ENCODE results near the gene EPB41L1. TPM values are rescaled to one million over a fixed set of nuclear protein-coding genes. Genes with fewer than 3 reads are reported as not detected.
A peak's percentile ranks its signal among the peaks of the same experiment; 100 is the strongest.

Gene EPB41L1
- total RNA-seq, 1 experiment from 2014 or later = 38.7 TPM

DNA sequence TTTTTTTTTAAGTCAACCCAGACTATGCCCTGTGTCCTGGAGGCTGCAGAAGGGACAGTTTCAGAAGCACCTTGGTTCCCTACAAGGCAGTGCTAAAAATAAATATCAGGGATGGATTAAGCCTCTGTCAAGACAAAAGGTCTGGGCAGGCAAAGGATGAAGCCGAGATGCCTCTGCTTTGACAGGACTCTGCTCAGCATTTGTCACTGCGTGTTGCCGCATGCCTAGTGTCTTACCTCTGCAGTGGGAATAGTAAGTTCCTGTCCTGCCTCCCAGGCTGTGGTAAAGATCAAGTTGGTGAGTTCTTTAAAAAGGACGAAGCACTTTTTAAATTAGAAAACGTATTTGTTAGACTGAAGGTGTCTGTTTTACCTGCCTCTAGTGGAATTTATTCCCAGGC, 96.9 kb downstream of the EPB41L1 start:
- H3K4me3 Mint-ChIP-seq = no peak overlapping the region
- TF ChIP-seq TEAD4 (CRISPR knock-in tag; IDR thresholded peaks at IDR 0.05) (no peak), CREB1 (CRISPR knock-in tag; IDR thresholded peaks at IDR 0.05) (no peak), NR2C2 (CRISPR knock-in tag; IDR thresholded peaks at IDR 0.05) (no peak)
- TF ChIP-seq, protein P1, sequence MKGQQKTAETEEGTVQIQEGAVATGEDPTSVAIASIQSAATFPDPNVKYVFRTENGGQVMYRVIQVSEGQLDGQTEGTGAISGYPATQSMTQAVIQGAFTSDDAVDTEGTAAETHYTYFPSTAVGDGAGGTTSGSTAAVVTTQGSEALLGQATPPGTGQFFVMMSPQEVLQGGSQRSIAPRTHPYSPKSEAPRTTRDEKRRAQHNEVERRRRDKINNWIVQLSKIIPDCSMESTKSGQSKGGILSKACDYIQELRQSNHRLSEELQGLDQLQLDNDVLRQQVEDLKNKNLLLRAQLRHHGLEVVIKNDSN (CRISPR knock-in tag; IDR thresholded peaks at IDR 0.05) = no peak
- TF ChIP-seq, protein P2, sequence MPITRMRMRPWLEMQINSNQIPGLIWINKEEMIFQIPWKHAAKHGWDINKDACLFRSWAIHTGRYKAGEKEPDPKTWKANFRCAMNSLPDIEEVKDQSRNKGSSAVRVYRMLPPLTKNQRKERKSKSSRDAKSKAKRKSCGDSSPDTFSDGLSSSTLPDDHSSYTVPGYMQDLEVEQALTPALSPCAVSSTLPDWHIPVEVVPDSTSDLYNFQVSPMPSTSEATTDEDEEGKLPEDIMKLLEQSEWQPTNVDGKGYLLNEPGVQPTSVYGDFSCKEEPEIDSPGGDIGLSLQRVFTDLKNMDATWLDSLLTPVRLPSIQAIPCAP (CRISPR knock-in tag; IDR thresholded peaks at IDR 0.05) = no peak
- no peak for ATAC-seq
- H3K4me1 Mint-ChIP-seq = peaks cover 8% of the 10 kb centered on the region
- no peaks in the 10 kb centered on the region for H3K27me3 Mint-ChIP-seq (ENCODE audit: low read depth)
- H3K27ac Mint-ChIP-seq = no peak overlapping the region
- no peak for DNase-seq (ENCODE audit: low spot score)
- ChIA-PET CTCF (interaction anchor here (2.1 kb wide), 1 partner anchor 188 kb away, joined by 8 read pairs; no protein-coding TSS in a partner anchor), POLR2A (no interaction called here)
- H3K36me3 Mint-ChIP-seq = peaks cover 20% of the 10 kb centered on the region
- H3K9me3 Mint-ChIP-seq = no peaks in the 10 kb centered on the region

DNA sequence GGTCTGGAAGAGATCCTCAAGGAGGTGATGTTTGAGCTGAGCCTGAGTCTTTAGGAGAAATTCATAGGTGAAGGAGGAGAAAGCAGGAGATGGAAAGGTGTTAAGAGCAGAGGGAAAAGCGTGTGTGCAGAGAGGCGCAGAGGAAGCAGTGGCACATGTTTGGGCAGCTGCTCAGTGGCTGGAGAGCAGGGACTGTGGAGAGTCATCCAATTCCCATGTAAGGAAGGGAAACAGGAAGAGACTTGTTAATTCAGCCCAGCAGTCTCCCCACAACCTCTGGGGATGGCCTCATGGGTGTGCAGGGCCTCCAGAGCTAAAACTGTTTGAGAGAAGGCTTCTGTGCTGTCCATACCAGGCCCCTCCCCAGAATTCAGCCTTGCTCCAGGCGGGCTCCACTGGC, 98.0 kb downstream of the EPB41L1 start:
- POLR2A ChIA-PET = interaction anchor here (0.9 kb wide), 1 partner anchor 19 kb away, joined by 4 read pairs; no protein-coding TSS in a partner anchor
- Mint-ChIP-seq H3K27ac (peak overlapping the region; percentile 22), H3K27me3 (ENCODE audit: low read depth) (no peaks in the 10 kb centered on the region)
- TF ChIP-seq, protein P3, sequence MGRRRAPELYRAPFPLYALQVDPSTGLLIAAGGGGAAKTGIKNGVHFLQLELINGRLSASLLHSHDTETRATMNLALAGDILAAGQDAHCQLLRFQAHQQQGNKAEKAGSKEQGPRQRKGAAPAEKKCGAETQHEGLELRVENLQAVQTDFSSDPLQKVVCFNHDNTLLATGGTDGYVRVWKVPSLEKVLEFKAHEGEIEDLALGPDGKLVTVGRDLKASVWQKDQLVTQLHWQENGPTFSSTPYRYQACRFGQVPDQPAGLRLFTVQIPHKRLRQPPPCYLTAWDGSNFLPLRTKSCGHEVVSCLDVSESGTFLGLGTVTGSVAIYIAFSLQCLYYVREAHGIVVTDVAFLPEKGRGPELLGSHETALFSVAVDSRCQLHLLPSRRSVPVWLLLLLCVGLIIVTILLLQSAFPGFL (CRISPR knock-in tag; IDR thresholded peaks at IDR 0.05; ENCODE audit: borderline replicate concordance) = no peak
- TF ChIP-seq GTF2I (CRISPR knock-in tag; conservative IDR thresholded peaks at IDR 0.05) (no peak), ESRRA (CRISPR knock-in tag; IDR thresholded peaks at IDR 0.05; ENCODE audit: borderline replicate concordance) (no peak), ZBTB21 (CRISPR knock-in tag; IDR thresholded peaks at IDR 0.05; ENCODE audit: borderline replicate concordance) (no peak), FOXK1 (CRISPR knock-in tag; IDR thresholded peaks at IDR 0.05) (no peak), ZNF671 (CRISPR knock-in tag; IDR thresholded peaks at IDR 0.05) (no peak), SMAD4 (CRISPR knock-in tag; IDR thresholded peaks at IDR 0.05) (no peak), FOXJ3 (CRISPR knock-in tag; IDR thresholded peaks at IDR 0.05; ENCODE audit: borderline replicate concordance) (no peak), GABPB1 (CRISPR knock-in tag; IDR thresholded peaks at IDR 0.05) (no peak), GRHL2 (CRISPR knock-in tag; IDR thresholded peaks at IDR 0.05; ENCODE audit: insufficient replicate concordance, severe bottlenecking) (no peak), SMAD3 (CRISPR knock-in tag; IDR thresholded peaks at IDR 0.05; ENCODE audit: borderline replicate concordance) (no peak)
- TF ChIP-seq, protein P4, sequence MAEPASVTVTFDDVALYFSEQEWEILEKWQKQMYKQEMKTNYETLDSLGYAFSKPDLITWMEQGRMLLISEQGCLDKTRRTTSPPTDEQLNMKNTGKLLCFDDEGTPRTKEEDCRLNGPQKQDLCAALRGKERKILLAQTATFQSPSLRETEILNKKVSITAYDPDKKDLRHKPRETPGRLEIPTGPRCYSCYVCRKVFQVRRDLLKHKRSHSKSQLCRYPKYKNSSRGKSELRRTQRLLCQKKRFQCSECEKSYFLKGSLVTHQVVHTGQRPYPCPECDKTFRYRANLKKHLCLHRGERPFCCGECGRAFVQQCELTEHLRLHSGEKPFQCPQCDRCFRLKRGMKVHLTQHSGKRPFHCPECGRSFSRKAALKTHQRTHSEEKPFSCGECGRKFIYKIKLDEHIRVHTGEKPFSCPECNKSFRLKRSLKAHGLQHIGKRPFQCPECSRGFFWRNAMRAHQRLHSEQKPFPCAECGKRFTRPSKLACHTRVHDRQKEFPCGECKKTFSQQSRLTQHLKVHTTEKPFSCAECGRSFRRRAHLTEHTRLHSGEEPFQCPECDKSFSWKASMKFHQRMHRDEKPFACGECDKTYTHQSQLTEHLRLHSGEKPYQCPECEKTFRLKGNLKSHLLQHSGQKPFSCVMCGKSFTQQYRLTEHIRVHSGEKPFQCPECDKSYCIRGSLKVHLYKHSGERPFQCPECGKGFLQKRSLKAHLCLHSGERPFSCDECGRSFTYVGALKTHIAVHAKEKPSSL (CRISPR knock-in tag; conservative IDR thresholded peaks at IDR 0.05) = no peak
- TF ChIP-seq, protein P5, sequence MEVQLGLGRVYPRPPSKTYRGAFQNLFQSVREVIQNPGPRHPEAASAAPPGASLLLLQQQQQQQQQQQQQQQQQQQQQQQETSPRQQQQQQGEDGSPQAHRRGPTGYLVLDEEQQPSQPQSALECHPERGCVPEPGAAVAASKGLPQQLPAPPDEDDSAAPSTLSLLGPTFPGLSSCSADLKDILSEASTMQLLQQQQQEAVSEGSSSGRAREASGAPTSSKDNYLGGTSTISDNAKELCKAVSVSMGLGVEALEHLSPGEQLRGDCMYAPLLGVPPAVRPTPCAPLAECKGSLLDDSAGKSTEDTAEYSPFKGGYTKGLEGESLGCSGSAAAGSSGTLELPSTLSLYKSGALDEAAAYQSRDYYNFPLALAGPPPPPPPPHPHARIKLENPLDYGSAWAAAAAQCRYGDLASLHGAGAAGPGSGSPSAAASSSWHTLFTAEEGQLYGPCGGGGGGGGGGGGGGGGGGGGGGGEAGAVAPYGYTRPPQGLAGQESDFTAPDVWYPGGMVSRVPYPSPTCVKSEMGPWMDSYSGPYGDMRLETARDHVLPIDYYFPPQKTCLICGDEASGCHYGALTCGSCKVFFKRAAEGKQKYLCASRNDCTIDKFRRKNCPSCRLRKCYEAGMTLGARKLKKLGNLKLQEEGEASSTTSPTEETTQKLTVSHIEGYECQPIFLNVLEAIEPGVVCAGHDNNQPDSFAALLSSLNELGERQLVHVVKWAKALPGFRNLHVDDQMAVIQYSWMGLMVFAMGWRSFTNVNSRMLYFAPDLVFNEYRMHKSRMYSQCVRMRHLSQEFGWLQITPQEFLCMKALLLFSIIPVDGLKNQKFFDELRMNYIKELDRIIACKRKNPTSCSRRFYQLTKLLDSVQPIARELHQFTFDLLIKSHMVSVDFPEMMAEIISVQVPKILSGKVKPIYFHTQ (CRISPR knock-in tag; IDR thresholded peaks at IDR 0.05) = no peak
- TF ChIP-seq, protein P6, sequence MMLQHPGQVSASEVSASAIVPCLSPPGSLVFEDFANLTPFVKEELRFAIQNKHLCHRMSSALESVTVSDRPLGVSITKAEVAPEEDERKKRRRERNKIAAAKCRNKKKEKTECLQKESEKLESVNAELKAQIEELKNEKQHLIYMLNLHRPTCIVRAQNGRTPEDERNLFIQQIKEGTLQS (CRISPR knock-in tag; conservative IDR thresholded peaks at IDR 0.05) = no peak
- TF ChIP-seq, protein P7, sequence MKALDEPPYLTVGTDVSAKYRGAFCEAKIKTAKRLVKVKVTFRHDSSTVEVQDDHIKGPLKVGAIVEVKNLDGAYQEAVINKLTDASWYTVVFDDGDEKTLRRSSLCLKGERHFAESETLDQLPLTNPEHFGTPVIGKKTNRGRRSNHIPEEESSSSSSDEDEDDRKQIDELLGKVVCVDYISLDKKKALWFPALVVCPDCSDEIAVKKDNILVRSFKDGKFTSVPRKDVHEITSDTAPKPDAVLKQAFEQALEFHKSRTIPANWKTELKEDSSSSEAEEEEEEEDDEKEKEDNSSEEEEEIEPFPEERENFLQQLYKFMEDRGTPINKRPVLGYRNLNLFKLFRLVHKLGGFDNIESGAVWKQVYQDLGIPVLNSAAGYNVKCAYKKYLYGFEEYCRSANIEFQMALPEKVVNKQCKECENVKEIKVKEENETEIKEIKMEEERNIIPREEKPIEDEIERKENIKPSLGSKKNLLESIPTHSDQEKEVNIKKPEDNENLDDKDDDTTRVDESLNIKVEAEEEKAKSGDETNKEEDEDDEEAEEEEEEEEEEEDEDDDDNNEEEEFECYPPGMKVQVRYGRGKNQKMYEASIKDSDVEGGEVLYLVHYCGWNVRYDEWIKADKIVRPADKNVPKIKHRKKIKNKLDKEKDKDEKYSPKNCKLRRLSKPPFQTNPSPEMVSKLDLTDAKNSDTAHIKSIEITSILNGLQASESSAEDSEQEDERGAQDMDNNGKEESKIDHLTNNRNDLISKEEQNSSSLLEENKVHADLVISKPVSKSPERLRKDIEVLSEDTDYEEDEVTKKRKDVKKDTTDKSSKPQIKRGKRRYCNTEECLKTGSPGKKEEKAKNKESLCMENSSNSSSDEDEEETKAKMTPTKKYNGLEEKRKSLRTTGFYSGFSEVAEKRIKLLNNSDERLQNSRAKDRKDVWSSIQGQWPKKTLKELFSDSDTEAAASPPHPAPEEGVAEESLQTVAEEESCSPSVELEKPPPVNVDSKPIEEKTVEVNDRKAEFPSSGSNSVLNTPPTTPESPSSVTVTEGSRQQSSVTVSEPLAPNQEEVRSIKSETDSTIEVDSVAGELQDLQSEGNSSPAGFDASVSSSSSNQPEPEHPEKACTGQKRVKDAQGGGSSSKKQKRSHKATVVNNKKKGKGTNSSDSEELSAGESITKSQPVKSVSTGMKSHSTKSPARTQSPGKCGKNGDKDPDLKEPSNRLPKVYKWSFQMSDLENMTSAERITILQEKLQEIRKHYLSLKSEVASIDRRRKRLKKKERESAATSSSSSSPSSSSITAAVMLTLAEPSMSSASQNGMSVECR (CRISPR knock-in tag; IDR thresholded peaks at IDR 0.05; ENCODE audit: borderline replicate concordance) = no peak
- TF ChIP-seq, protein P8, sequence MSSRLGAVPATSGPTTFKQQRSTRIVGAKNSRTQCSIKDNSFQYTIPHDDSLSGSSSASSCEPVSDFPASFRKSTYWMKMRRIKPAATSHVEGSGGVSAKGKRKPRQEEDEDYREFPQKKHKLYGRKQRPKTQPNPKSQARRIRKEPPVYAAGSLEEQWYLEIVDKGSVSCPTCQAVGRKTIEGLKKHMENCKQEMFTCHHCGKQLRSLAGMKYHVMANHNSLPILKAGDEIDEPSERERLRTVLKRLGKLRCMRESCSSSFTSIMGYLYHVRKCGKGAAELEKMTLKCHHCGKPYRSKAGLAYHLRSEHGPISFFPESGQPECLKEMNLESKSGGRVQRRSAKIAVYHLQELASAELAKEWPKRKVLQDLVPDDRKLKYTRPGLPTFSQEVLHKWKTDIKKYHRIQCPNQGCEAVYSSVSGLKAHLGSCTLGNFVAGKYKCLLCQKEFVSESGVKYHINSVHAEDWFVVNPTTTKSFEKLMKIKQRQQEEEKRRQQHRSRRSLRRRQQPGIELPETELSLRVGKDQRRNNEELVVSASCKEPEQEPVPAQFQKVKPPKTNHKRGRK (CRISPR knock-in tag; IDR thresholded peaks at IDR 0.05; ENCODE audit: borderline replicate concordance) = no peak

More for the DNA sequence above, 98.0 kb downstream of the EPB41L1 start:
- ATAC-seq (peak; percentile 30), DNase-seq (ENCODE audit: low spot score) (no peak)
- Mint-ChIP-seq H3K36me3 (peaks cover 17% of the 10 kb centered on the region), H3K9me3 (no peaks in the 10 kb centered on the region), H3K4me3 (no peak overlapping the region), H3K4me1 (peaks cover 8% of the 10 kb centered on the region)
- CTCF ChIA-PET = interaction anchor here (0.5 to 2.1 kb wide), 4 partner anchors 50 to 187 kb away, joined by 4 to 8 read pairs (median 6); no protein-coding TSS in a partner anchor
